GM18861 (cell line): ENCODE measurements around the gene DOCK2.
"Not testable (repeated sequence)": the region's sequence is repeated elsewhere in the genome, so short reads cannot be mapped to it uniquely, and the experiment has no call there.

ENCODE experiments used
- ATAC-seq: cut with Tn5 transposase; IDR thresholded peaks from one replicate; pipeline ENCODE4 v1.9.1; 2021; ENCODE audit not compliant: unreplicated experiment

The DOCK2 gene

DNA sequence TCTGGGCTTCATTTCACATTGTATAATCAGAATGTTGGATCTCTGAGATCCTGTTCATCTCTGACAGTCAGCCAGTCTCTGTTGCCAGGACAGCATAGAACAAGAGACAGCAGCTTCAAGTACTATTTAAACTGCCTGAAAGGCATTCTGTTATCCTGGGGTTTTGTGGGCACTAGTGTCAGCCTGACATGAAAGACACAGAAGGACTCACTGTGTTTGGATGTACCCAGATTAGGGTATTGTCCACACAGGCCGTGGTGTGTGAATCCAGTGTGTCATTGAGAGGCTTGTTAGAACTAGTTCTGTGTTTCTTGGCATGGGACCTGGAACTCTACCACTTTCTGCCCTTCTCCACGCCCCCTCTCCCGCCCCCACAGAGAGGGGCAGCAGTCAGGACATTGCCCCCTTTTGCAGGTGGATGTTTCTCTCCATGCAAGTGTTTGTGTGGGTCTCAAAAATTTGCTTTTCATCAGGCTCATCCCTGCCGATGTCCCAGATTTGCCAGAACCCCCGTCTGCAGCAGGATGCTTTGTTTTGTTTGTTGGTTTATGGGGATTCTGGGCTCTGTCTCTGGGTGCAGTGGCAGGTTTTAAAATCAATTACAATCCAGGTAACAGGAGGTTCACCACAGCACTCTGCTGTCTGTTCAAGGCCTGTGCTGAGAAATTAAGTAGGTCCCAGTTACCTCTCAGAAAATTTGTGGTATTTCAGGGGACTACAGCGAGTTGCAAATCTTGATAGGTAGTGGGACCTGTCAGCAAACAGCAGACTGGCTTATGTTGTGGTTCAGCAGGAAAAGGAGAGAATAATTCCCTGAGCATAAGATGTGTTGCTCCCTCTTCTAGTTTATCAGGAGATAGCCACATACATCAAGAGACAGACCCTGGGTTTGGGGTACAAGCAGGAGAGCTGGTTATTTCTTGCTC is 144.6 kb downstream of the DOCK2 start:
- ATAC-seq = no peak

- ATAC-seq = no peak
Observed at GRCh38 chr5:169785771-169786618, 148.9 kb downstream of the DOCK2 start.

DNA sequence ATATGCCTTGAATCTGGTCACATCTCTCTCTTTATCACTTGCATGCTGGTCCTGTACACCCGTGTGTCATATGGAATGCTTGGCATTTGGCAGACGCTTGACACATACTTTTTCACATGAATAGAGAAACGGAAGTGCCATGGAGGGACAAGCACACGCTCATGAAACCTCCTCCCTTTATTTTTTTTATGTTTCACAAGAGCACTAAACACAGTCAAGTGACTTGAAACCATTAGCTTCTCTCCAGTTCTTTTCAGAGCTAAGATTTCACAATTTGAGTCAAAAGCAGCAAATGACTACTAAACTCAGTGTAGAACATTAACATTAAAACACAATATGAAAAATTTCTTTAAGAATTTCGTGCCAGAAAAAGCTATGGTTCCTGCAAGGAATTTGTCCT is 151.1 kb downstream of the DOCK2 start:
- no peak for ATAC-seq

DNA sequence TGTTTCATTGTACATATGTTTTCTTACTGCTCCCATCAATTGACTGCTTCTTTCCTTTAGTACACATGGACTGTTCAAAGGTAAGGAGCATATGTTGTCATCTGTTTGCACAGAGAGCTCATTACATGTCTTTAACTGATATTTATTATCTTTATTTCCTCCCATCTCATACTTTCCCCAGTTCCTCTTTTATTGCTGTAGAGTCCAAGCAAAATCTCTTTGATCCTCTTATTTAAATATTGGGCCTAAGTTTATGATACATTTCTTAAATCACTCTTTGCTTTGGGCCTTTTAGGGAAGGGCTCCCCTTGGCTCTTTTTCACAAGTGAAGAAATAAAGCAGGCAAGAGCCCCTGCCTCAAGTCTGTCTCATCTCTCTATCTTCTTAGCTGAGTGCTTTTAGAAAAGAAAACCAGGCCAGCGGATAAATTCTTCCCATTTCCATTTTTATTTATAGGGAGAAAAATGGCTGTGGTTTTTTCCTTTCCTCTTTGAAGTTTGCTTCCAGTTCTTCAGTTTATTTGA is 152.4 kb downstream of the DOCK2 start:
- no peak for ATAC-seq

GRCh38 chr5:169791251-169791650 is 154.2 kb downstream of the DOCK2 start:
- ATAC-seq = no peak

- no peak for ATAC-seq
Observed at GRCh38 chr5:169795338-169795737, 158.3 kb downstream of the DOCK2 start.

DNA sequence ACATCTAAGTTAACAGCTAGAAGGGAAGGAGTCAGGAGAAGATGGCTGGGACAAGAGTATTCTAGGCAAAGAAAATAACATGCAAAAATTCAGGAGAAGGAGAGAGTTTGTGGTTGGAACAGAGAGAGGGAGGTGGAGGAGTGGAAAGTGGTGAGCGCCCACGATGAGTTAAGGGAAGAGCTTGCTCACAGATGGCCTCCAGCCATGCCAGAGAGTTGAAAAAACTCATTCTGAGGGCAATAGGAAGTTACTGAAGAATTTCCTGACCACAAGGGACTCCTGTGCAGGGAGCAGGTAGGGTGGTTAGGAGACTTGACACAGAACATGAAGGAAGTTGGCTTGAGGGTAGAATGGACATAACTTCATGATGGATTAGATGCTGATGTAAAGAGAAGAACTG is 159.7 kb downstream of the DOCK2 start:
- ATAC-seq = no peak

- no peak for ATAC-seq
Observed at GRCh38 chr5:169797577-169797976, 160.5 kb downstream of the DOCK2 start.

GRCh38 chr5:169798438-169798837 is 161.4 kb downstream of the DOCK2 start:
- no peak for ATAC-seq

DNA sequence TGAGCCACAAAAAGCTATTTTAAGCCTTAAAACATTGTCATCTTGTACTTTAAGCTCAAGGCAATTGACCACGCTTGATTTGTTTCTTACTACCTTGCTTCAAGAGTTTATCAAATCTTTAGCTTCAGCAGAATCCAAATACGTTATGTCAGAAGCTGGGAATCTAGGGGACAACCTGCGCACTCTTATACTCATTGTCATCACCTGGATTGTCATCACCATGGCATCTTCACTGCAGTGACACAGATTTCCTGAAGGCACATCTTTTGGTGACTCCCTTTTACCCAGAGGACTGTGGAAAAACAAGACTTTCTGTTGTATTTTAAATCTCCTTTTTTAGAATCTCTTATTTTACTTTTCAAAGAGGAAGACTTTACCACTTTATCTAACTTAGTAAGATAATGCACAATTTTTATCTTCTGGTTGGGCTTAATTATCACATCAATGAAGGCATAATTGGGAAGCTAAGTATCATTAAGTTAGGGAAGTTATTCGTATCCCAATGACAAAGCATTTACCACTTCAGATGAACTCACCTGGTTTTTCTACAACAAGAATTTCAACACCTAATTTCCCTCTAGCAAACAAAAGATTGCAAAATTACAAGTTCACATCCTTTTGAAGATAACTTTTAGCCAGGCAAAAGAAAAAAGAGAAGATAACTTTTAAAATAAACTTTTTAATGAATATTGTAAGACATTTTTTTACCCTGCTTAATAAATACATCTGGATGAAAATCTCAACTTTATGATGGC is 162.0 kb downstream of the DOCK2 start:
- ATAC-seq = no peak

- no peak for ATAC-seq
Observed at GRCh38 chr5:169801324-169801777, 164.3 kb downstream of the DOCK2 start.

DNA sequence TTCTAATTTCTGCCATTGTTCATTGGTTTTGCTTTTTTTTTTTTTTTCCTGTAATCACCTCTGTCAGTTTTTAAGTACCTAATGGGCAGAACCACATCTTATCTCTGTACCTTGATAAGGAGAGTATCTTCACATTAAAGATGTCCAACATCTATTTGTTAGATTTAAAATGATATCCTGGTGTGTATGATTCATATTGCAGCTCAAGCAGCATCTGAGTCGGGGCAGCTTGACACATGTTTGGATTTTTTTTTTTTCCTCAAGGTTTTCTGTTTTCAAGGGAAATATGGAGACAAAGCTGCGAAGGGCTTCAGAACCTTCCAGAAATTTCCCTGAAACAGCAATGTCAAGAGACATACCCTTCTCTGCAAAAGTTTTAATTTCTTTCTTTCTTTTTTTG is 164.7 kb downstream of the DOCK2 start:
- no peak for ATAC-seq

GRCh38 chr5:169803077-169803981 is 166.3 kb downstream of the DOCK2 start:
- ATAC-seq = no peak

- ATAC-seq = no peak
Observed at GRCh38 chr5:169804861-169805260, 167.8 kb downstream of the DOCK2 start.

DNA sequence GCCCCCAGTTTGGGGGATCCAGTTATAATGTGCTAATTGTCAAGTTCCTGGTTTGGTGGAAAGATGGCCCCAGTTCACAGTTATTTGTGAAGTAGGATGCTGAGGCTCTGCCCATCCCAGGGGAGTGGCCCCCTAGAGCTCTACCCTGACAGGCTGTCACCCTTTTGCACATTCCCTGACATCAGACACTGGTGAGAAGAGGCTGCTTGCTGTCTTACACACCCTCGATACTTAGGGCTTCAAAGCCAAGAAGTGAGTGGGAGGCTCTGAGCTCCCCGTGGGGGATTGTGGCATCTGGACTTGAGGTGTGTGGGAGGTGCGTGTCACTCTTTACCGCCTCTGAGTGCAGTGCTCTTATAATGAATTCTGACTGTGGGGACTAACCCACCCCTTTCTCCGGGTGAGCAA is 168.5 kb downstream of the DOCK2 start:
- ATAC-seq = peak; percentile 82

DNA sequence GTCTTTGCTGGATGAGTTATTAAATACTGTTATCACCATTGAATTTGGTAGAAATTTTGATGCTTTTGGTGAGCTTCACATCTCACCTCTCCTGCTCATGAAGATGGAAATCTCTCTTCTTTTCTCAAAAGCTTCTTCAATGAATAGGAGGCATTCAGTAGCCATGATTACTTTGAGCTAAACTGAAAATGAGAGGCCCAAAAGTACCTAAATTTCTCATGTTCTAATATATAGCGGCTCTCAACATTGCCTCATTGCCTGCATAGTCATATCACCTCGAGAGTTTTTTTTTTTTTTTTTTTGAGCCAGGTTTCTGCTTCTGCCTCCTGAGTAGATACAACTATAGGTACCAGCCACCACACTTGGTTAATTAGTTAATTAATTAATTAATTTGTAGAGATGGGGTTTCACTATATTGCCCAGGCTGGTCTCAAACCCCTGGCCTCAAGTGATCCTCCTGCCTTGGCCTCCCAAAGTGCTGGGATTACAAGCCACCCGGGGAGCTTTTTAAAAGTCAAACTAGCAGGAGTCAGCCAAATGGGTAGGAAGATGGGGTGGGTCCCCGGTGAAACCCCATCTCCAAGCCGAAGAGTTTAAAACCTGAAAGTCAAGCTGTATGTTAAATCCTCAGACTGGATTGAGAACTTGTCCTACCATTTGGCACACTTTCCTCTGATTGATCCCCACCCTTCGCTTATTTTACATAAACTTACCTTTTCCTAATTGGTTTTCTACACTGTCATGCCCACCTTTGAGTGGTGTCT is 169.0 kb downstream of the DOCK2 start:
- peak; percentile 36 for ATAC-seq

- ATAC-seq = no peak
Observed at GRCh38 chr5:169808118-169808581, 171.1 kb downstream of the DOCK2 start.

- not testable (repeated sequence) for ATAC-seq
Observed at GRCh38 chr5:169808880-169809279, 171.8 kb downstream of the DOCK2 start.

DNA sequence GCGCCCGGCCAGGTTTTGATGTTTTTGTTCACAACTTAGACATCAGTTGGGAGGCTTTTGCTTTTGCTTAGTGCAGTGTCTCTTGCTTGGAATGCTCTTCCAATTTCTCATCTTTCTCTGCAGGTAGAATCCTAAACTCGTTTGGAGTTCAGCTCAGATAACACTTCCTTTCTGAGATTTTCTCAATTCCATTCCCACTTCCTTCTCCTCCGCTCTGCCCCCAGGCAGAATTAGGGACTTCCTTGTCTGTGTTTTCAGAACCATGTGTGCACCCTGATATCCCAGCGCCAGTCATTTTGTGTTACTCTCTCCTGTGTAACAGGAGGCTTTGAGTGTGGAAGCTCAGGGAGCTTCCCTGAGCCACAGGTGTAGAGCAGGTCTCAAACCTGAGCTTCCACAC is 172.2 kb downstream of the DOCK2 start:
- ATAC-seq = no peak
